HAP-1 (cell line): ENCODE data around the gene TCAIM.
"Not testable (repeated sequence)": the region's sequence is repeated elsewhere in the genome, so short reads cannot be mapped to it uniquely, and the experiment has no call there.

Experiments
- DNase-seq, 2 experiments: peaks; one replicate each; pipeline ENCODE4 v3.0.0-alpha.2; 2016 to 2020; ENCODE audit warnings: low spot score in 2 of 2
- H3K27me3 ChIP-seq: fragments of 250-450 bp; sonication (Bioruptor Pico); 2 replicates; pipeline ENCODE4 v1.5.1; 2020; ENCODE audit warnings: low read depth, mild to moderate bottlenecking, moderate library complexity
- H3K36me3 ChIP-seq: fragments of 250-450 bp; sonication (Bioruptor Pico); replicated peaks from 2 replicates; pipeline ENCODE4 v1.5.1; 2020; ENCODE audit warnings: mild to moderate bottlenecking
- H3K4me1 ChIP-seq: fragments of 250-450 bp; sonication (Bioruptor Pico); 2 replicates; pipeline ENCODE4 v1.5.1; 2020; ENCODE audit warnings: mild to moderate bottlenecking
- H3K4me3 ChIP-seq: fragments of 250-450 bp; sonication (Bioruptor Pico); 2 replicates; pipeline ENCODE4 v1.5.1; 2020; ENCODE audit warnings: mild to moderate bottlenecking, moderate library complexity
- H3K9me3 ChIP-seq: fragments of 250-450 bp; sonication (Bioruptor Pico); 2 replicates; pipeline ENCODE4 v1.5.1; 2020; ENCODE audit warnings: mild to moderate bottlenecking, moderate library complexity
- in situ Hi-C: fragments of 300-500 bp; cut with MboI; formaldehyde crosslinking; loops from 3 replicates; pipeline ENCODE4 v1.14.3; 2020; ENCODE audit warnings: low sequenced_read_pairs, inconsistent platforms, mixed read lengths

The TCAIM gene

GRCh38 chr3:44411031-44411645, 72.6 kb downstream of the TCAIM start:
- Histone ChIP-seq H3K27me3 (no peaks in the 10 kb centered on the region), H3K36me3 (no peaks in the 10 kb centered on the region), H3K4me3 (no peak overlapping the region), H3K4me1 (no peaks in the 10 kb centered on the region), H3K9me3 (no peaks in the 10 kb centered on the region)
- DNase-seq, result no peak
- in situ Hi-C loops, result no loop called here

GRCh38 chr3:44412365-44412764, 73.8 kb downstream of the TCAIM start:
- in situ Hi-C loops, result no loop called here
- no peaks in the 10 kb centered on the region for H3K36me3 ChIP-seq
- no peak for DNase-seq

DNA sequence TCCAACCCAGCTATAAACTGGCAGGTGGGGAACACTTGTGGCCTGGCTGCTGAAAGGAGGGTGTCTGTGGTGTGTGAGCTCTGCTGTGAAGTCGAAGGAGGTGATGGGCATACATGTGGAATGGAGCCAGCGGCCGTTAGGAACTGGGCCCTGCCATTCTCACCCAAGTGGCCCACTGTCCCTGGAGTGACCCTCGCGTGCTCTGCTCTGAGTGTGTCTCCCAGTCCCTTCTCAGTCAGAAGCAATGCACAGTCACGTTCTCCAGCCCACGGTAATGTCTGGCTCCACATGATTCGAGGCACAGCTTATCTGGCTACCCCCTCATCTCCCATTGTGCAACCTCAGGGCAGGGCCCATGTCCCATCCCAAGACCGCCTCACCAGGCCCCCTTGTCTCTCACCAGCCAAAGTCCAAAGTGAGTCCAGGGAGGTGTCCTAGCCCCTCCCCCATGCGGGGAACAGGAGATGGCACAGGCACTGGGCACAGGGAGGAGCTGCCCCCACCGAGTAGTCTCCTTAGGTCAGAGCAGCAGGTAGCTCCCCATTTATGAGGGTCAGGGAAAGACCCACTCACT, 76.0 kb downstream of the TCAIM start:
- Histone ChIP-seq H3K9me3 (no peaks in the 10 kb centered on the region), H3K36me3 (no peaks in the 10 kb centered on the region), H3K4me3 (no peak overlapping the region), H3K27me3 (no peaks in the 10 kb centered on the region), H3K4me1 (no peaks in the 10 kb centered on the region)
- no peak for DNase-seq
- in situ Hi-C loops, result no loop called here

More at GRCh38 chr3:44412365-44412764, 73.8 kb downstream of the TCAIM start:
- no peak overlapping the region for H3K4me3 ChIP-seq
- H3K4me1 ChIP-seq, result no peaks in the 10 kb centered on the region
- no peaks in the 10 kb centered on the region for H3K9me3 ChIP-seq
- H3K27me3 ChIP-seq, result no peaks in the 10 kb centered on the region

DNA sequence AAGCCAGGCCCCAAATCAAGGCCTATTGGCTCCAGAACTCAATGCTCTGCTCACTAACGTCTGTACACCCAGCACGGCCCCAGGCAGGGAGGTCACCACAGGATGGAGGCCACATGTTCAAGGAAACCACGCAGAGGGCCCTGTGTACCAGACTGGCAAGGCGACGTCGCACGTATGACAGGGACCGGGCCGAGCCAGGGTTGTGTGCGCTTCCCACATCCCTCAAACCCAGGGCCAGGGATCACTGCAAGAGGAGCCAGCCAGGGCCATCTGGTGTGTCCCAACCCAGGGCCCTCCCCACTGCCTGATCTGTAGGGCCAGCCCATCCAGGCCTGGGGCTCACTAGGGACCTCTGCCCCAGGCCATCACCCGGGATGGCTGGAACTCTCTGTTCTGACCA, 76.9 kb downstream of the TCAIM start:
- Histone ChIP-seq H3K4me3 (no peak overlapping the region), H3K36me3 (no peaks in the 10 kb centered on the region), H3K4me1 (no peaks in the 10 kb centered on the region), H3K27me3 (no peaks in the 10 kb centered on the region), H3K9me3 (no peaks in the 10 kb centered on the region)
- no peak for DNase-seq
- in situ Hi-C loops, result no loop called here

DNA sequence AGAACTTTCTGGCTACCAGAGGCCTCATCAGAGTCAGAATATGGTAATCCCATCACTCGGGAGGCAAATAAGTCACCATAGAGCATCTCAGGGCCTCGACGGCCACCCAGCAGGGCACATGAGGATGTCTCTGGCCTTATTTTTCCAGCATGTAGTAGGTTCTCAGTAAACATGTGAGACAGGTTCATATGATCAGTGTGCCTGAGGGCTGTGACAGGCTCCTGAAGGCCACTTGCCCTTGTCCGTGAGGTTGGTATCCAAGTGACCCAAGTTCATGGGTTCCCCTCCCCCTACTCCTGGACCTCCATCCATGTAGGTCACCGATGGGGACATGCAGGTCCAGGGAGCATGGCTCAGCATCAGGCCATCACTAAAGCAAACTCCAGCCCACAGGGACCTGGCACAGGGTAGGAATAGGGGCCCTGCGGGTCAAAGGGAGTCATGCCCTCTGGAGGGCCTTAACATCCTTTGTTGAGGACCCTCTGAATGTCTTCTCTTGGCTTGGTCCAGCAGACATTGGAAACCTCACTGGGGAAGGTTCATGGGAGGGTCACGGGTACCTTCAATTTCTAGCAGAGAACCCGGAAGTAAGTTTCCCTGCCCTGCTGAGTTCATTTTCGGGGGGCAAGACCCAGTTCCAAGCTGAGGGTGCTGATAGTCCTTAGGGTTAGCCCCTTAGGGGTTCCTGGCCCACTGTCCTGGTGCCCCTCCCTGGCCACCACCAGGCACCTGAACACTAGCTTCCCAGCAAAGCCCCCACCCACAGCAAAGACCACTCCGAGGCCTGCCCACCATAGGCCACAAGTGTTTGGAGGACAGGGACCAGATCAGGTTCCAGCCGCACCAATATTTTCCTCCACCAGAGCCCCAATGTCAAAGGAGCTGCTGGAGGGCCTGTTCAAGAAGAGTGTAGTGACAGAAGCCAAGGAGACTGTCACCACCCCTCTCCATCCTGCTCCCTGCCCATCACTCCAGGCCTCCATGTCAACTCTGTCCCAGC, 77.8 kb downstream of the TCAIM start:
- no peak for DNase-seq
- Histone ChIP-seq H3K9me3 (no peaks in the 10 kb centered on the region), H3K36me3 (no peaks in the 10 kb centered on the region), H3K27me3 (no peaks in the 10 kb centered on the region), H3K4me3 (no peak overlapping the region), H3K4me1 (no peaks in the 10 kb centered on the region)
- in situ Hi-C loops, result no loop called here

DNA sequence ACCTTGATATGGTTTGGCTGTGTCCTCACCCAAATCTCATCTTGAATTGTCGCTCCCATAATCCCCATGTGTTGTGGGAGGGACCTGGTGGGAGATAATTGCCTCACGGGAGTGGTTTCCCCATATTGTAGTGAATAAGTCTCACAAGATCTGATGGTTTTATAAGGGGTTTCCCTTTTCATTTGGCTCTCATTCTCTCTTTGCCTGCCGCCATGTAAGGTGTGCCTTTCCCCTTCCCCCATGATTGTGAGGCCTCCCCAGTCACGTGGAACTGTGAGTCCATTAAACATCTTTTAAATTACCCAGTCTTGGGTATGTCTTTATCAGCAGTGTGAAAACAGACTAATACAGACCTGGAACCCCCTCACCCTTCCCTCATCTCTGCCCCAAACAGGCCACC, 79.6 kb downstream of the TCAIM start:
- H3K4me3 ChIP-seq, H3K27me3 ChIP-seq, H3K36me3 ChIP-seq, DNase-seq, H3K9me3 ChIP-seq, in situ Hi-C loops, H3K4me1 ChIP-seq: not testable (repeated sequence)

- in situ Hi-C loops, result no loop called here
- Histone ChIP-seq H3K4me1 (no peaks in the 10 kb centered on the region), H3K27me3 (no peaks in the 10 kb centered on the region), H3K9me3 (no peaks in the 10 kb centered on the region), H3K36me3 (no peaks in the 10 kb centered on the region), H3K4me3 (no peak overlapping the region)
- peak in 1 of 2 experiments; percentile 45 for DNase-seq
These were observed 80.0 kb downstream of the TCAIM start for GRCh38 chr3:44418549-44418948.

DNA sequence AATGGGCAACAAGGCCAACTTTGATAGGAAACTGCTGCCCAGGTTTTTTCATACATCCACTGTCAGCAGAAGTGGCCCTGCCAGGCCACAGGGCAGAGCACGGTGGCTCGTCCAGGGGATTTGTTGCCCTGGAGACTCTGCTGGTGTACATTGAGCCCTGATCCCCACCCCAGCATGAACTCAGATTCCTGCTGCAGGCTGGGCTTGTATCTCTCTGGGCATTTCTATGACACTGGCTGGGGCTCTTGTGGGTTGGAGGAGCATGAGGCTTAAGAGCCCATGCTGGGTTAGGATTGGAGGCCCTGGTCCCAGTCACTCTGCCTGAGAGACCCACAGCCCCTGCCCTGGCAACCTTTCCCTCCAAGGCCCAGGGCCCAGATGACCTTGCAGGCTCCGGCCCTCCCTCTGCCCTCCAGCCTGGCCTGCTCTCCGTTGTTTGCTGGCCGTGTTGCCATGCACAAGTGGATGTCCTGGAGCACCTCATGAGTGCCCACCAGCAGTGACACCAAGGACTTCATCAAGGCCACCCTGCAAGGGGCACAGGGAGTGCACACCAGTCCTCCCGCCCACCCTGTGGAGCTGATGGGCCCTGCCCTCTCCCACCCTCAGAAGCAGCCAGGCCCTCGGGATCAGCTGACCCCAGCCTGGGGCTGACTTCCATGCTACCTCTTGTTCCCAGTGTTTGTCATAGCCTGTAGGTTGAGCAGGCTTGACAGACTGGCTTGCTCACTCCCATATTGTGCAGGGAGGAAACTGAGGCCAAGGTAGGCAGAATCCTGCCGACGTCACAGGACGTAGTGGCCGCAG, 80.8 kb downstream of the TCAIM start:
- Histone ChIP-seq H3K4me3 (no peak overlapping the region), H3K27me3 (no peaks in the 10 kb centered on the region), H3K36me3 (no peaks in the 10 kb centered on the region), H3K4me1 (no peaks in the 10 kb centered on the region), H3K9me3 (no peaks in the 10 kb centered on the region)
- no peak for DNase-seq
- in situ Hi-C loops, result no loop called here

DNA sequence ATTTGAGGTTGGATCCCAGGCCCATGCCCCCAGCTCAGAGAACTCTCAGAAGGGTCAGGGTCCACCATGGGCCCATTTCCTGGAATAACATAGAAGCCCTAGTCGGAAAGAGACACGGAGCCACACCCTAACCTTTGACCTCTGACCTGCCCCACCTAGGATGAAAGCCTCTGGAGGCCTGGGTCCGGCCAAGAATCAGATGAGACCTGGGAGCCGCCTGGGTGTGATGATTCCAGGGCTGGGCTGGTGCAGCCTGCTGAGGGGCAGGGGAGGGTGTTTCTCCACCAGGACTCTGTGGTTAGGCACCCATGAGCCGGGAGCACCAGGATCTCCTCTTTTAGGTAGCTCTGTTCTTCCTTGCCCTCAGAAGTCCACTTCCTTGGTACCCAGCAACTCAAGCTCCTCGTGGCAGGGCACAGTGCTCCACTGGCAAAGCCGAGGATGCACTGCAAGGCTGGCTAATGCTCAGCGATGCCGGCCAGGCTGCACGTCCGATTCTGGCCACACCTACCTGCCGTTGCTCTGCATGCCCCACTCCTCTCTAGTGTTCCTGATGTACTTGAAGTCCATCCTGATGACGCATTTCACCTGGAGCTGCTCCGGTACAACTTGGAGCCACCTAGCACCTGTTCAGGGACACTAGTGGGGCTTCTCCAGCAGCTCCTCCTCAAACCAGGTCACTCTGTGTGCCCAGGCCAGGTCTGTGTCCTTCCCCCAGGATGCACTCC, 81.5 kb downstream of the TCAIM start:
- in situ Hi-C loops, result no loop called here
- DNase-seq, result no peak
- H3K4me3 ChIP-seq, result no peak overlapping the region
- H3K36me3 ChIP-seq, result no peaks in the 10 kb centered on the region
- H3K4me1 ChIP-seq, result no peaks in the 10 kb centered on the region
- no peaks in the 10 kb centered on the region for H3K9me3 ChIP-seq
- H3K27me3 ChIP-seq, result no peaks in the 10 kb centered on the region

DNA sequence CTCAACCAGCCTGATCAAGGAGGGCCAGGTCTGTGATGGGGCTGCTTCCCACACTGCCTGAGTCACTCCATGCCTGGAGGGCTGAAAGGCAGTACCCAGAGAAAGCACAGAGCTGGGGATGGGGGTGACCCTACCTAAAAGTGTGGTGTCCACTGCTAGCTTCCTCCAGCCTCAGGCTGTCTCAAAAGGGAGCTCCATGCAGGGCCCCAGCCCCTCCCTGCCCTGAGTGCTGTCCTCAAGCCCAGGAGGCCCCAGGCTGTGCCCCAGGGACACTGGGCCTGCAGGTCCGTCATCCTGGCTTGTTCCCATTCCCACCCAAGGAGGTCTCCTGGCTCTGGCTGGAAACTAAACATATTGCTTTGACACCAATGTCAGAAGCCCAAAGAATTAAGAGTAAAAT, 82.1 kb downstream of the TCAIM start:
- in situ Hi-C loops, result no loop called here
- no peaks in the 10 kb centered on the region for H3K9me3 ChIP-seq
- H3K4me3 ChIP-seq, result no peak overlapping the region
- H3K36me3 ChIP-seq, result no peaks in the 10 kb centered on the region
- DNase-seq, result no peak
- H3K27me3 ChIP-seq, result no peaks in the 10 kb centered on the region
- H3K4me1 ChIP-seq, result no peaks in the 10 kb centered on the region

- Histone ChIP-seq H3K27me3 (no peaks in the 10 kb centered on the region), H3K36me3 (no peaks in the 10 kb centered on the region), H3K4me3 (no peak overlapping the region), H3K4me1 (no peaks in the 10 kb centered on the region), H3K9me3 (no peaks in the 10 kb centered on the region)
- no peak for DNase-seq
- in situ Hi-C loops, result no loop called here
These were observed 82.7 kb downstream of the TCAIM start for GRCh38 chr3:44421280-44421679.

DNA sequence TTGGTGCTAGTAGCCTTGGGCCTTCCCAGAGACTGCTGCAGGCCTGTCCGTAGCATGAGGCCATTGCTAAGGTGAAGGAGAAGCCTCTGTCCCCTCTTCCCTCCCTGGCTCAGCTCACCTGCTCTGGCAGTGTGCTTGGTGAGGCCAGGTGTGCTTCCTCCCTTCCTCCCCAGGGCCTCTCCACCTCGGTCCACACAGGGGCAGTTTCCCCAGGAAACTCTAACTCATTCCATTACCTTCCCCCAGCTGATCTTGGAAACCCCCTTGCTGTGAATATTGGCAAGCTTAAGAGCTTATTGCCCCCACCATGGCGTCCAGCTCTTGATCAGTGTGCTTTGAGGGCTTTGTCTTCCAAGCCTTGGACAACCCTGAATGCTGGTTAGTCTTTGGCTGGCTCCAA, 86.2 kb downstream of the TCAIM start:
- no peaks in the 10 kb centered on the region for H3K36me3 ChIP-seq
- no peaks in the 10 kb centered on the region for H3K9me3 ChIP-seq
- H3K4me1 ChIP-seq, result no peaks in the 10 kb centered on the region
- H3K27me3 ChIP-seq, result no peaks in the 10 kb centered on the region
- H3K4me3 ChIP-seq, result no peak overlapping the region
- no peak for DNase-seq
- in situ Hi-C loops, result no loop called here

DNA sequence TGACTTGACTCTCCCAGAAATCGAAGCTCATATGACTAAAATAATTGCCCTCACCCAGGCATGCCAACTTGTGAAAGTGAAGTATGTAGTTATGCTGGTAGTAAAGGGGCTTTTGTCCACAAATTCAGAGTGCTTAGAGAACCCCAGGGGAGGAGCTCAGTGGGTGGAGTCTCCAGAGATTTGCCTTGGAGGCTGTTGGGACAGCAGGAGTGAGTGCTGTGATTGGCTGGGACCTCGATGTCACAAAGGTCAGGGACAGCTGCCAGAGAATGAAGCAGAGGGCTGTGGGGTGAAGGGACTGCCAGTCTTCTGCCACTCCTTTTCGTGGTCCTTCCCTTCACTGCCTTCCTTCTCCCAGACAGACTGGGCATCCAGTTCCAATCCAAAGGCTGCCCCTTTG, 89.1 kb downstream of the TCAIM start:
- in situ Hi-C loops, result no loop called here
- no peaks in the 10 kb centered on the region for H3K27me3 ChIP-seq
- no peaks in the 10 kb centered on the region for H3K36me3 ChIP-seq
- H3K4me3 ChIP-seq, result no peak overlapping the region
- no peaks in the 10 kb centered on the region for H3K9me3 ChIP-seq
- H3K4me1 ChIP-seq, result no peaks in the 10 kb centered on the region
- no peak for DNase-seq
